Gastrocnemius medialis (tissue), 4 donors: ENCODE data around the gene CTR9.

Experiments used
- POLR2A ChIP-seq, 2 donors: fragments of 450-650 bp; IDR thresholded peaks; one replicate each; pipeline ENCODE4 v1.6.1; 2017; ENCODE audit warnings: antibody characterized with exemption in 2 of 2, mild to moderate bottlenecking in 2 of 2, moderate library complexity in 2 of 2
- TF ChIP-seq, protein P1 (sequence below), 5 experiments: fragments of 450-650 bp in 3 of 5; fragments of 200-600 bp in 2 of 5; sonication (generic) in 2 of 5; IDR thresholded peaks in 4 of 5; conservative IDR thresholded peaks in 1 of 5; 1 replicate in 4 of 5; 2 replicates in 1 of 5; pipeline ENCODE4 v1.5.1; 2016 to 2019; ENCODE audit warnings: antibody characterized with exemption in 5 of 5, mild to moderate bottlenecking in 3 of 5, moderate library complexity in 3 of 5

DNA sequence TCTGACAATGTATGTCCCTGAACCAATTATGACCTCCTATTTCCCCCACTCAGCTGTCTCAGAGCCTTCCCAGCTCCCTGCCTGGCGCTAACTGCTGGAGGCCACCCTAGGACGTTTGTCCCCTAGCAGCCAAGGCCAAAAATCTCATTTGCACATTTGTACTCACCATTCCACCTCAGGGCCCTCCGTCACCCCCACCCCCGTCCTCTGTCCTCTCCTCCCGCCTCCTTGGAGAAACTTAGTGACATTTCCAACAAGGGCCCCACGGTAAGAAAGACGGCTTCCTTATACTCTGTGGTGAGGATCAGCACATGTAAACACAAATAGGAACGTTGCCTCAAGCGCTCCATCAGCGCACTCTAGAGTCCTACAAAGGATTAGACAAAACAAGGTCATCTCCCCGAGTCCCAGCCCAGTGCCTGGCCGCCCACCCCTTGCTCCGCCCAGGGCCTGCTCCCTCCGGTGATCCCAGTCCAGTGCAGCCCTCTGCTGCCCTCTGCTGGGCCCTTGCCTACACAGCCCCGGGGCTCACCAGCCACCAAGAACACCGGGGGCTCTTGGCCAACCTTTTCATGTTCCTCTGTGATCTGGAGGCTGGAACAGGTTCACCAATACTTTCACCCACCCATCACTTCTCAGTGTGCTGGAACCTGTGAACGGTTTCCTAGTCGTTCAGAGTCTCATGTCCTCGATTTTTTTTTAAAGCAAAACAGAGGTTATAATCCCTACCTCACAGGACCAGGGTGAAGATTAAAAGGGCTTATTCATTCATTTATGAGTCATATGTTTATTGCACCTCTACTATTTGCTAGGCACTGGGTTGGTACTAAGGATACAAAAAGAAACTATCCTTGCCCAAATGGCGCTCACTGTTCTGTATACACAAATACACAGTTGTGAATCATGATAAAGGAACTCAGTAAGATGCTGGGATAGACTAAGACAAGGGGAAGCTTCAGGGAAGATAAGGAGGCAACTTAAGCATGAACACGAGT, 15.3 kb upstream of the CTR9 start:
- TF ChIP-seq, protein P1, sequence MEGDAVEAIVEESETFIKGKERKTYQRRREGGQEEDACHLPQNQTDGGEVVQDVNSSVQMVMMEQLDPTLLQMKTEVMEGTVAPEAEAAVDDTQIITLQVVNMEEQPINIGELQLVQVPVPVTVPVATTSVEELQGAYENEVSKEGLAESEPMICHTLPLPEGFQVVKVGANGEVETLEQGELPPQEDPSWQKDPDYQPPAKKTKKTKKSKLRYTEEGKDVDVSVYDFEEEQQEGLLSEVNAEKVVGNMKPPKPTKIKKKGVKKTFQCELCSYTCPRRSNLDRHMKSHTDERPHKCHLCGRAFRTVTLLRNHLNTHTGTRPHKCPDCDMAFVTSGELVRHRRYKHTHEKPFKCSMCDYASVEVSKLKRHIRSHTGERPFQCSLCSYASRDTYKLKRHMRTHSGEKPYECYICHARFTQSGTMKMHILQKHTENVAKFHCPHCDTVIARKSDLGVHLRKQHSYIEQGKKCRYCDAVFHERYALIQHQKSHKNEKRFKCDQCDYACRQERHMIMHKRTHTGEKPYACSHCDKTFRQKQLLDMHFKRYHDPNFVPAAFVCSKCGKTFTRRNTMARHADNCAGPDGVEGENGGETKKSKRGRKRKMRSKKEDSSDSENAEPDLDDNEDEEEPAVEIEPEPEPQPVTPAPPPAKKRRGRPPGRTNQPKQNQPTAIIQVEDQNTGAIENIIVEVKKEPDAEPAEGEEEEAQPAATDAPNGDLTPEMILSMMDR (IDR thresholded peaks at IDR 0.05 in 4 of 5, conservative IDR thresholded peaks at IDR 0.05 in 1 of 5) = peak; percentile 97 to 99 (median 98)
- TF ChIP-seq POLR2A (IDR thresholded peaks at IDR 0.05) = no peak
